Lung (tissue), 12 donors: ENCODE data around the gene PINLYP. TPM values are rescaled to one million over a fixed set of nuclear protein-coding genes. Genes with fewer than 3 reads are reported as not detected.

Experiments used
- ATAC-seq: fragments of 200-7000 bp; cut with Tn5 transposase; one replicate; pipeline ENCODE4 v1.9.1; 2020; ENCODE audit warnings: moderate number of reproducible peaks; ENCODE audit not compliant: insufficient read depth, low FRiP score
- DNase-seq, 3 donors: peaks; one replicate each; pipeline ENCODE4 v3.0.0-alpha.2; 2013 to 2017
- H3K27ac ChIP-seq, 2 donors: one replicate each; pipeline ENCODE4 v1.5.1; 2013; ENCODE audit warnings: mild to moderate bottlenecking in 2 of 2, moderate library complexity in 2 of 2, control low read depth in 1 of 2, inconsistent platforms in 1 of 2, low read depth in 1 of 2, low read length in 1 of 2
- H3K27me3 ChIP-seq, 3 donors: one replicate each; pipeline ENCODE4 v1.5.1; 2013; ENCODE audit warnings: low read length in 2 of 3; ENCODE audit not compliant: control insufficient read depth in 3 of 3, insufficient read depth in 3 of 3
- H3K36me3 ChIP-seq, 4 donors: one replicate each; pipeline ENCODE4 v1.5.1; 2013; ENCODE audit warnings: low read length in 4 of 4, mild to moderate bottlenecking in 1 of 4, moderate library complexity in 1 of 4; ENCODE audit not compliant: control insufficient read depth in 4 of 4, insufficient read depth in 4 of 4
- H3K4me1 ChIP-seq, 5 donors: one replicate each; pipeline ENCODE4 v1.5.1; 2013; ENCODE audit warnings: low read length in 5 of 5, mild to moderate bottlenecking in 2 of 5, moderate library complexity in 1 of 5; ENCODE audit not compliant: control insufficient read depth in 5 of 5, insufficient read depth in 5 of 5
- H3K4me3 ChIP-seq: one replicate; pipeline ENCODE4 v1.5.1; 2013; ENCODE audit warnings: mild to moderate bottlenecking, control low read depth, moderate library complexity
- H3K9ac ChIP-seq, 2 donors: one replicate each; pipeline ENCODE4 v1.5.1; 2013; ENCODE audit warnings: low read length in 2 of 2, control low read depth in 1 of 2; ENCODE audit not compliant: insufficient read depth in 1 of 2
- H3K9me3 ChIP-seq, 4 donors: one replicate each; pipeline ENCODE4 v1.5.1; 2013; ENCODE audit warnings: low read length in 3 of 4, mild to moderate bottlenecking in 1 of 4, moderate library complexity in 1 of 4; ENCODE audit not compliant: control insufficient read depth in 4 of 4, insufficient read depth in 3 of 4
- CTCF ChIP-seq: IDR thresholded peaks from 2 replicates; pipeline ENCODE4 v1.5.1; 2012; ENCODE audit warnings: mild to moderate bottlenecking; ENCODE audit errors: control extremely low read depth, extremely low read depth
- WGBS, 2 donors: extraction: QIAGEN DNeasy Blood & Tissue Kit; methylation state at CpG; one replicate each; pipeline ENCODE4 v1.1.7; 2013; 5-methylcytosine and 5-hydroxymethylcytosine counted together
- polyA plus RNA-seq, 2 donors: library from polyadenylated mRNA; stranded (reverse); fragments of 200-250 nt; gene quantifications; one replicate each; pipeline ENCODE4 v1.2.1, GENCODE V29; 2013
- total RNA-seq, 2 donors: library from RNA; depleted of rRNA in 1 of 2; stranded (reverse); fragments of >200 nt in 1 of 2; gene quantifications; one replicate each; pipeline ENCODE4 v1.2.1, GENCODE V29; 2014 to 2021
- donor health status: control.
- donor health status: control.
- donor health status: Bipolar disorder and iron deficiency.
- donor health status: healthy.
- donor health status: DM: yes; HTN: yes; CAD: no.

The PINLYP gene
- total and polyA plus RNA-seq, 4 donors: 6.1 to 14.2 (median 8.4) TPM

- 87 to 91% methylated on average over 3 of the region's 3 CpGs for WGBS, 2 donors
- peaks cover 5 to 27% (median 20%) of the 10 kb centered on the region in 4 donors for H3K36me3 ChIP-seq
- ATAC-seq (no peak), DNase-seq (no peak)
- no peak for TF ChIP-seq CTCF
- H3K4me3 ChIP-seq: no peak within 1 kb of the TSS
- H3K4me1 ChIP-seq: no peaks in the 10 kb centered on the region
- no peaks in the 10 kb centered on the region for H3K9me3 ChIP-seq
- no peaks in the 10 kb centered on the region for H3K27me3 ChIP-seq
- H3K27ac ChIP-seq: no peak within 1 kb of the TSS
- H3K9ac ChIP-seq: no peak within 1 kb of the TSS
These were observed 36.2 kb downstream of the PINLYP start, which contains the start of gene SRRM5 for GRCh38 chr19:43611788-43612187. SRRM5 (plus strand) TSS chr19:43612088; CDS start chr19:43612122, 34 bp downstream.

GRCh38 chr19:43612374-43612773 is 36.8 kb downstream of the PINLYP start:
- Histone ChIP-seq H3K36me3 (peaks cover 4 to 24% (median 19%) of the 10 kb centered on the region in 4 donors), H3K9ac (no peak overlapping the region), H3K27me3 (no peaks in the 10 kb centered on the region), H3K4me3 (no peak overlapping the region), H3K9me3 (no peaks in the 10 kb centered on the region), H3K4me1 (no peaks in the 10 kb centered on the region), H3K27ac (no peak overlapping the region)
- no peak for TF ChIP-seq CTCF
- ATAC-seq (no peak), DNase-seq (no peak)
- WGBS, 2 donors: 96 to 99% methylated on average over 12 of the region's 12 CpGs

- DNase-seq (no peak), ATAC-seq (no peak)
- Histone ChIP-seq H3K9ac (no peak overlapping the region), H3K4me1 (peaks cover 0 to 15% (median 2%) of the 10 kb centered on the region in 5 donors), H3K36me3 (peaks cover 4 to 16% (median 15%) of the 10 kb centered on the region in 4 donors), H3K9me3 (peaks cover 0 to 1% (median 0%) of the 10 kb centered on the region in 4 donors), H3K27me3 (no peaks in the 10 kb centered on the region), H3K27ac (no peak overlapping the region), H3K4me3 (no peak overlapping the region)
- 92 to 94% methylated on average over 1 of the region's 1 CpG for WGBS, 2 donors
- TF ChIP-seq CTCF: no peak
These were observed 40.7 kb downstream of the PINLYP start for GRCh38 chr19:43616306-43616705.

- no peak for TF ChIP-seq CTCF
- WGBS, 2 donors: 86 to 92% methylated on average over 6 of the region's 6 CpGs
- H3K36me3 ChIP-seq: peaks cover 4 to 16% (median 12%) of the 10 kb centered on the region in 4 donors
- no peak overlapping the region for H3K4me3 ChIP-seq
- ATAC-seq: no peak
- DNase-seq: no peak
- H3K9ac ChIP-seq: no peak overlapping the region
- peaks cover 0 to 1% (median 0%) of the 10 kb centered on the region in 4 donors for H3K9me3 ChIP-seq
- H3K4me1 ChIP-seq: peaks cover 0 to 15% (median 2%) of the 10 kb centered on the region in 5 donors
- H3K27ac ChIP-seq: no peak overlapping the region
- no peaks in the 10 kb centered on the region for H3K27me3 ChIP-seq
These were observed 41.4 kb downstream of the PINLYP start for GRCh38 chr19:43616954-43617353.
